ENCODE data around the gene ELAVL1. TPM values are rescaled to one million over a fixed set of nuclear protein-coding genes. Genes with fewer than 3 reads are reported as not detected.

The ELAVL1 gene
- total and polyA plus RNA-seq, 9 of the 15 experiments (the other 6 are each of a cell fraction or from before 2014, with no cell fraction given) = 4.3 to 172 (median 69.2) TPM

GRCh38 chr19:8001995-8002849, 3.2 kb downstream of the ELAVL1 start (continued):
- TF ChIP-seq RBM25 (IDR thresholded peaks at IDR 0.05; ENCODE audit: low read depth, low read length, severe bottlenecking) = no peak
- no peak for TF ChIP-seq ZKSCAN3 (CRISPR knock-in tag; IDR thresholded peaks at IDR 0.05)
- no peak for TF ChIP-seq NFIX (CRISPR knock-in tag; IDR thresholded peaks at IDR 0.05; ENCODE audit: low read depth)
- TF ChIP-seq ZNF217 (CRISPR knock-in tag; IDR thresholded peaks at IDR 0.05) = no peak
- no peak for TF ChIP-seq ZNF146 (CRISPR knock-in tag; IDR thresholded peaks at IDR 0.05; ENCODE audit: unreplicated experiment)
- no peak for TF ChIP-seq ZNF561 (CRISPR knock-in tag; conservative IDR thresholded peaks at IDR 0.05)
- TF ChIP-seq COPS2 (conservative IDR thresholded peaks at IDR 0.05) = no peak
- no peak for TF ChIP-seq MCM3 (IDR thresholded peaks at IDR 0.05)
- TF ChIP-seq ZNF57 (CRISPR knock-in tag; IDR thresholded peaks at IDR 0.05) = no peak
- no peak for TF ChIP-seq ZNF444 (CRISPR knock-in tag; IDR thresholded peaks at IDR 0.05)
- TF ChIP-seq TCF15 (CRISPR knock-in tag; IDR thresholded peaks at IDR 0.05) = no peak
- no peak for TF ChIP-seq RBM15 (IDR thresholded peaks at IDR 0.05; ENCODE audit: insufficient read depth, low read length)
- TF ChIP-seq HINFP (tag; conservative IDR thresholded peaks at IDR 0.05; ENCODE audit: low read depth) = no peak
- TF ChIP-seq ZNF165 (CRISPR knock-in tag; IDR thresholded peaks at IDR 0.05; ENCODE audit: borderline replicate concordance) = no peak
- TF ChIP-seq FUS (optimal IDR thresholded peaks at IDR 0.05; ENCODE audit: low read depth, low read length) = no peak
- TF ChIP-seq ETV6 (IDR thresholded peaks at IDR 0.05; ENCODE audit: borderline replicate concordance in 1 of 2, low read depth in 2 of 2, low read length in 1 of 2) = no peak
- no peak for TF ChIP-seq ETV6 (CRISPR knock-in tag; IDR thresholded peaks at IDR 0.05; ENCODE audit: borderline replicate concordance)
- no peak for TF ChIP-seq ILK (tag; IDR thresholded peaks at IDR 0.05; ENCODE audit: borderline replicate concordance, low read depth)
- no peak for TF ChIP-seq ZSCAN32 (CRISPR knock-in tag; IDR thresholded peaks at IDR 0.05)
- TF ChIP-seq CHD1 (IDR thresholded peaks at IDR 0.05; ENCODE audit: low read length) = no peak
- no peak for TF ChIP-seq SRSF1 (IDR thresholded peaks at IDR 0.05; ENCODE audit: low read depth, low read length)
- TF ChIP-seq, protein P1, sequence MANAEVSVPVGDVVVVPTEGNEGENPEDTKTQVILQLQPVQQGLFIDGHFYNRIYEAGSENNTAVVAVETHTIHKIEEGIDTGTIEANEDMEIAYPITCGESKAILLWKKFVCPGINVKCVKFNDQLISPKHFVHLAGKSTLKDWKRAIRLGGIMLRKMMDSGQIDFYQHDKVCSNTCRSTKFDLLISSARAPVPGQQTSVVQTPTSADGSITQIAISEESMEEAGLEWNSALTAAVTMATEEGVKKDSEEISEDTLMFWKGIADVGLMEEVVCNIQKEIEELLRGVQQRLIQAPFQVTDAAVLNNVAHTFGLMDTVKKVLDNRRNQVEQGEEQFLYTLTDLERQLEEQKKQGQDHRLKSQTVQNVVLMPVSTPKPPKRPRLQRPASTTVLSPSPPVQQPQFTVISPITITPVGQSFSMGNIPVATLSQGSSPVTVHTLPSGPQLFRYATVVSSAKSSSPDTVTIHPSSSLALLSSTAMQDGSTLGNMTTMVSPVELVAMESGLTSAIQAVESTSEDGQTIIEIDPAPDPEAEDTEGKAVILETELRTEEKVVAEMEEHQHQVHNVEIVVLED (CRISPR knock-in tag; IDR thresholded peaks at IDR 0.05) = no peak
- TF ChIP-seq, protein P2, sequence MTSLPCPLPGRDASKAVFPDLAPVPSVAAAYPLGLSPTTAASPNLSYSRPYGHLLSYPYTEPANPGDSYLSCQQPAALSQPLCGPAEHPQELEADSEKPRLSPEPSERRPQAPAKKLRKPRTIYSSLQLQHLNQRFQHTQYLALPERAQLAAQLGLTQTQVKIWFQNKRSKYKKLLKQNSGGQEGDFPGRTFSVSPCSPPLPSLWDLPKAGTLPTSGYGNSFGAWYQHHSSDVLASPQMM (CRISPR knock-in tag; IDR thresholded peaks at IDR 0.05) = no peak
- no peak for TF ChIP-seq ARID3B (CRISPR knock-in tag; IDR thresholded peaks at IDR 0.05; ENCODE audit: borderline replicate concordance)
